Endothelial cell of umbilical vein (primary cell): ENCODE results near the gene PRPF18. TPM values are rescaled to one million over a fixed set of nuclear protein-coding genes. Genes with fewer than 3 reads are reported as not detected.

Experiments used
- BruUV-seq: library from RNA; stranded (reverse); fragments of 400-500 nt; replicated peaks from 2 replicates; lab custom pipeline; 2021; lab: Mats Ljungman, UMichigan
- CTCF ChIA-PET: fragments of 300-600, 350-600 bp; sonication (Branson Sonifier 250); formaldehyde crosslinking; loops from one replicate; lab custom pipeline; 2021; ENCODE audit warnings: antibody characterized with exemption, inconsistent platforms; lab: Charles Lee
- POLR2A ChIA-PET: fragments of 300-600, 350-600 bp; sonication (Branson Sonifier 250); formaldehyde crosslinking; loops from one replicate; lab custom pipeline; 2021; ENCODE audit warnings: antibody characterized with exemption, inconsistent platforms; lab: Charles Lee
- DNase-seq: peaks from one replicate; pipeline ENCODE4 v3.0.0-alpha.2; 2011; ENCODE audit warnings: low read depth, low spot score
- FAIRE-seq: peaks from 2 replicates; lab custom pipeline; 2011; peaks lifted over from hg19 to GRCh38; lab: Jason Lieb, UNC
- H2AFZ ChIP-seq: 2 replicates; pipeline ENCODE4 v1.6.0; 2012; ENCODE audit warnings: low read depth, low read length, control low read depth, inconsistent platforms
- H3K27ac ChIP-seq: 2 replicates; pipeline ENCODE4 v1.5.1; 2011; ENCODE audit warnings: low read depth, mild to moderate bottlenecking, control low read depth, low read length, moderate library complexity; ENCODE audit not compliant: insufficient read depth
- H3K27me3 ChIP-seq, 2 experiments: 2 replicates each; pipeline versions ENCODE4 v1.6.0 to v1.6.1; 2011; ENCODE audit warnings: low read length in 2 of 2, mixed read lengths in 1 of 2; ENCODE audit not compliant: control insufficient read depth in 2 of 2, insufficient read depth in 2 of 2
- H3K36me3 ChIP-seq, 2 experiments: 2 replicates in 1 of 2; 3 replicates in 1 of 2; pipeline ENCODE4 v1.5.1; 2011; ENCODE audit warnings: low read length in 2 of 2, mild to moderate bottlenecking in 1 of 2, moderate library complexity in 1 of 2; ENCODE audit not compliant: control insufficient read depth in 2 of 2, insufficient read depth in 2 of 2; ENCODE audit errors: extremely low read depth in 1 of 2
- H3K4me1 ChIP-seq: 3 replicates; pipeline ENCODE4 v1.5.1; 2011; ENCODE audit warnings: mild to moderate bottlenecking, low read length; ENCODE audit not compliant: control insufficient read depth, insufficient read depth; ENCODE audit errors: extremely low read depth
- H3K4me2 ChIP-seq: 2 replicates; pipeline ENCODE4 v1.6.1; 2011; ENCODE audit warnings: low read length, control low read depth, mixed read lengths; ENCODE audit not compliant: insufficient read depth
- H3K4me3 ChIP-seq, 3 experiments: fragments of 200-600 bp in 1 of 3; sonication (generic), shearing (Covaris generic) in 1 of 3; replicated peaks in 1 of 3; 2 replicates each; pipeline ENCODE4 v1.5.1; 2011 to 2016; ENCODE audit warnings: control low read depth in 3 of 3, low read length in 3 of 3, mild to moderate bottlenecking in 2 of 3, inconsistent platforms in 1 of 3, low read depth in 1 of 3, moderate library complexity in 1 of 3; ENCODE audit not compliant: insufficient read depth in 1 of 3
- H3K79me2 ChIP-seq: 2 replicates; pipeline ENCODE4 v1.6.0; 2012; ENCODE audit warnings: low read length, inconsistent platforms; ENCODE audit not compliant: control insufficient read depth, insufficient read depth
- H3K9ac ChIP-seq: replicated peaks from 2 replicates; pipeline ENCODE3; 2011; ENCODE audit warnings: low read length, control low read depth; ENCODE audit not compliant: insufficient read depth; ENCODE audit errors: extremely low read depth
- H3K9me1 ChIP-seq: replicated peaks from 3 replicates; pipeline ENCODE4 v1.6.0; 2011; ENCODE audit warnings: mild to moderate bottlenecking, low read length; ENCODE audit not compliant: control insufficient read depth, insufficient read depth; ENCODE audit errors: extremely low read depth
- H3K9me3 ChIP-seq: replicated peaks from 2 replicates; pipeline ENCODE4 v1.5.1; 2012; ENCODE audit warnings: low read length, inconsistent platforms; ENCODE audit not compliant: control insufficient read depth, insufficient read depth
- H4K20me1 ChIP-seq: replicated peaks from 2 replicates; pipeline ENCODE3; 2011; ENCODE audit warnings: mild to moderate bottlenecking, low read length; ENCODE audit not compliant: control insufficient read depth, insufficient read depth; ENCODE audit errors: extremely low read depth
- CTCF ChIP-seq, 2 donors: IDR thresholded peaks; 1 replicate in 1 of 2; 2 replicates in 1 of 2; pipeline ENCODE4 v1.5.1; 2011; ENCODE audit warnings: low read length in 2 of 2, mild to moderate bottlenecking in 2 of 2, moderate library complexity in 2 of 2, control low read depth in 1 of 2, inconsistent platforms in 1 of 2, low read depth in 1 of 2; ENCODE audit not compliant: insufficient read depth in 1 of 2; ENCODE audit errors: extremely low read depth in 1 of 2
- EZH2 ChIP-seq: IDR thresholded peaks from 2 replicates; pipeline ENCODE4 v1.6.1; 2012; ENCODE audit warnings: borderline replicate concordance, low read depth, mild to moderate bottlenecking, moderate library complexity, low read length, inconsistent platforms; ENCODE audit not compliant: severe bottlenecking
- FOS ChIP-seq: IDR thresholded peaks from 2 replicates; pipeline ENCODE4 v1.6.1; 2011; ENCODE audit warnings: mild to moderate bottlenecking, low read length, moderate library complexity, borderline replicate concordance; ENCODE audit not compliant: insufficient read depth
- GATA2 ChIP-seq: IDR thresholded peaks from 2 replicates; pipeline ENCODE4 v1.7.0; 2011; ENCODE audit warnings: low read depth, mild to moderate bottlenecking, moderate library complexity, mixed read lengths, low read length; ENCODE audit not compliant: insufficient read length, insufficient read depth
- JUN ChIP-seq: IDR thresholded peaks from 2 replicates; pipeline ENCODE4 v1.6.1; 2011; ENCODE audit warnings: borderline replicate concordance, low read depth; ENCODE audit not compliant: insufficient read length, insufficient read depth
- POLR2A ChIP-seq: IDR thresholded peaks from 2 replicates; pipeline ENCODE4 v1.6.1; 2012; ENCODE audit warnings: low read depth, mild to moderate bottlenecking, control low read depth, low read length
- POLR2AphosphoS5 ChIP-seq: IDR thresholded peaks from 2 replicates; pipeline ENCODE4 v1.6.1; 2012; ENCODE audit warnings: low read depth, mild to moderate bottlenecking, control low read depth, low read length, moderate library complexity; ENCODE audit not compliant: insufficient read depth
- dilution Hi-C: fragments of 300-500 bp; cut with MboI; formaldehyde crosslinking; loops from one replicate; pipeline ENCODE4 v1.15.0; 2019; ENCODE audit warnings: low sequenced_read_pairs; ENCODE audit not compliant: extremely low pct_ligation_motif_present
- intact Hi-C: fragments of 100-400 bp; cut with micrococcal nuclease; formaldehyde crosslinking; loops from one replicate; pipeline ENCODE4 v1.10.0; 2022
- polyA plus RNA-seq, 4 experiments: library from polyadenylated mRNA; depleted of rRNA in 3 of 4; stranded (reverse) in 3 of 4; unstranded in 1 of 4; fragments of >200 nt; gene quantifications; 2 replicates each; pipeline versions ENCODE4 v1.2.1 to v1.2.3, GENCODE V29; 2011 to 2012; ENCODE audit warnings: missing spikeins in 1 of 4
- total RNA-seq: library from RNA; stranded (reverse); gene quantifications from 2 replicates; pipeline ENCODE4 v1.2.3, GENCODE V29; 2021

PRPF18 gene
- total and polyA plus RNA-seq, 2 donors (not counting 3 experiments of a cell fraction or from before 2014, with no cell fraction given): 7.3 to 21.0 TPM

- no peaks in the 10 kb centered on the region for H4K20me1 ChIP-seq
- H3K4me2 ChIP-seq: no peak overlapping the region
- intact Hi-C loops: no loop called here
- no peak overlapping the region for H3K4me3 ChIP-seq
- DNase-seq: no peak
- no peaks in the 10 kb centered on the region for H3K79me2 ChIP-seq
- no peaks in the 10 kb centered on the region for H3K9me1 ChIP-seq
- TF ChIP-seq GATA2: no peak
- no peak for TF ChIP-seq POLR2A
- no peak for TF ChIP-seq FOS
- TF ChIP-seq JUN: no peak
- no peak for TF ChIP-seq EZH2
- TF ChIP-seq CTCF (IDR thresholded peaks at IDR 0.05; ENCODE audit: extremely low read depth in 1 of 2, insufficient read depth in 1 of 2, low read depth in 1 of 2, low read length in 2 of 2): no peak
- TF ChIP-seq POLR2AphosphoS5: no peak
- no peak for FAIRE-seq
- H2AFZ ChIP-seq: no peak overlapping the region
- no peak overlapping the region for H3K27ac ChIP-seq
- peaks cover 9% of the 10 kb centered on the region for H3K4me1 ChIP-seq
- peaks cover 13 to 21% of the 10 kb centered on the region in 2 experiments for H3K36me3 ChIP-seq
- CTCF ChIA-PET: interaction anchor here (1.2 to 1.8 kb wide), 2 partner anchors 17 to 29 kb away, joined by 4 to 5 read pairs; no protein-coding TSS in a partner anchor
- H3K27me3 ChIP-seq: no peaks in the 10 kb centered on the region
- POLR2A ChIA-PET: no interaction called here
- H3K9me3 ChIP-seq: no peaks in the 10 kb centered on the region
- no peak overlapping the region for H3K9ac ChIP-seq
- dilution Hi-C loops: no loop called here
- no TSS peak for BruUV-seq
Observed at GRCh38 chr10:13642293-13642692, 55.5 kb downstream of the PRPF18 start.
